Peyer's patch (tissue), 4 donors: Measurements from ENCODE around the gene LFNG. TPM values are rescaled to one million over a fixed set of nuclear protein-coding genes. Genes with fewer than 3 reads are reported as not detected.
A peak's percentile ranks its signal among the peaks of the same experiment; 100 is the strongest.
"Not testable (repeated sequence)": the region's sequence is repeated elsewhere in the genome, so short reads cannot be mapped to it uniquely, and the experiment has no call there.

Source experiments
- DNase-seq, 3 donors: peaks; one replicate each; pipeline ENCODE4 v3.0.0-alpha.2; 2017 to 2019
- H3K27ac ChIP-seq, 4 donors: fragments of 200-600 bp; sonication (generic); one replicate each; pipeline ENCODE4 v1.5.1; 2016 to 2019
- H3K27me3 ChIP-seq, 2 donors: fragments of 200-600 bp; sonication (generic); one replicate each; pipeline ENCODE4 v1.5.1; 2019
- H3K36me3 ChIP-seq, 3 donors: fragments of 200-600 bp; sonication (generic); one replicate each; pipeline ENCODE4 v1.5.1; 2016 to 2019
- H3K4me1 ChIP-seq, 4 donors: fragments of 200-600 bp; sonication (generic); one replicate each; pipeline ENCODE4 v1.5.1; 2016 to 2019
- H3K4me3 ChIP-seq, 4 donors: fragments of 200-600 bp; sonication (generic); 1 replicate in 3 of 4; 2 replicates in 1 of 4; pipeline ENCODE4 v1.5.1; 2016 to 2019; ENCODE audit warnings: mild to moderate bottlenecking in 1 of 4
- H3K9me3 ChIP-seq, 4 donors: fragments of 200-600 bp; sonication (generic); one replicate each; pipeline ENCODE4 v1.5.1; 2016 to 2019; ENCODE audit warnings: mild to moderate bottlenecking in 1 of 4
- POLR2A ChIP-seq, 2 donors: fragments of 450-650 bp; IDR thresholded peaks; one replicate each; pipeline ENCODE4 v1.5.1; 2017; ENCODE audit warnings: antibody characterized with exemption in 2 of 2, mild to moderate bottlenecking in 2 of 2, moderate library complexity in 2 of 2
- total RNA-seq, 4 donors: library from RNA; depleted of rRNA; stranded (reverse); fragments of >200 nt; gene quantifications; one replicate each; pipeline ENCODE4 v1.1.0, GENCODE V29; 2016
- TF ChIP-seq, protein P1 (sequence below), 6 experiments: fragments of 450-650 bp in 4 of 6; fragments of 200-600 bp in 2 of 6; sonication (generic) in 1 of 6; IDR thresholded peaks; one replicate each; pipeline ENCODE4 v1.5.1; 2017 to 2019; ENCODE audit warnings: antibody characterized with exemption in 6 of 6, mild to moderate bottlenecking in 3 of 6, moderate library complexity in 1 of 6

Gene LFNG
- total RNA-seq, 4 donors from 2014 or later, result 22.3 to 104 (median 41.7) TPM

DNA sequence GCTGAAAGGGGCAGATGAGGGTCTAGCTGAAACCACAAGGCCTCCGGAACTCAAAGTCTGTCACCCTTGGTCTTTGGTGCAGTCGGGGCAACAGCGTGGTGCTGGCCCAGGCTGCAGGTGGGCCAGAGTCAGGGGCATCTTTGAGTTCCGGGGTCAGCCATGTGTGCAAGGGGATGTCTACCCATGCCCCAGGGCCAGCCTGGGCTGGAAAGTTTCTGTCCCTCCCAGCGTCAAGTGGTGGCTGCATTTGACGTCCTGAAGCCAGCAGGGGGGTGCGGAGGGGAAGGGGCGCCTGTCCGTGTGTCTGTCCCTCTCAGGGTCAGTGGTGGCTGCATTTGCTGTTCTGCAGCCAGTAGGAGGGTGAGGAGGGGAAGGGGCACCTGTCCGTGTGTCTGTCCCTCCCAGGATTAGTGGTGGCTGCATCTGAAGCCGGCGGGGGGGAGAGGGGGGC lies 35.1 kb downstream of the LFNG start:
- peaks cover 4 to 34% (median 14%) of the 10 kb centered on the region in 4 donors for H3K4me1 ChIP-seq
- H3K36me3 ChIP-seq, result peaks cover 0 to 6% (median 0%) of the 10 kb centered on the region in 3 donors
- peak in 1 of 3 donors; percentile 49 for DNase-seq
- H3K4me3 ChIP-seq, result peak overlapping the region; percentile 84 to 99 (median 96)
- H3K27ac ChIP-seq, result peak overlapping the region; percentile 94 to 99 (median 97)
- TF ChIP-seq, protein P1, sequence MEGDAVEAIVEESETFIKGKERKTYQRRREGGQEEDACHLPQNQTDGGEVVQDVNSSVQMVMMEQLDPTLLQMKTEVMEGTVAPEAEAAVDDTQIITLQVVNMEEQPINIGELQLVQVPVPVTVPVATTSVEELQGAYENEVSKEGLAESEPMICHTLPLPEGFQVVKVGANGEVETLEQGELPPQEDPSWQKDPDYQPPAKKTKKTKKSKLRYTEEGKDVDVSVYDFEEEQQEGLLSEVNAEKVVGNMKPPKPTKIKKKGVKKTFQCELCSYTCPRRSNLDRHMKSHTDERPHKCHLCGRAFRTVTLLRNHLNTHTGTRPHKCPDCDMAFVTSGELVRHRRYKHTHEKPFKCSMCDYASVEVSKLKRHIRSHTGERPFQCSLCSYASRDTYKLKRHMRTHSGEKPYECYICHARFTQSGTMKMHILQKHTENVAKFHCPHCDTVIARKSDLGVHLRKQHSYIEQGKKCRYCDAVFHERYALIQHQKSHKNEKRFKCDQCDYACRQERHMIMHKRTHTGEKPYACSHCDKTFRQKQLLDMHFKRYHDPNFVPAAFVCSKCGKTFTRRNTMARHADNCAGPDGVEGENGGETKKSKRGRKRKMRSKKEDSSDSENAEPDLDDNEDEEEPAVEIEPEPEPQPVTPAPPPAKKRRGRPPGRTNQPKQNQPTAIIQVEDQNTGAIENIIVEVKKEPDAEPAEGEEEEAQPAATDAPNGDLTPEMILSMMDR (IDR thresholded peaks at IDR 0.05), result no peak
- TF ChIP-seq POLR2A (IDR thresholded peaks at IDR 0.05), result no peak
- no peaks in the 10 kb centered on the region for H3K27me3 ChIP-seq
- H3K9me3 ChIP-seq, result no peaks in the 10 kb centered on the region

DNA sequence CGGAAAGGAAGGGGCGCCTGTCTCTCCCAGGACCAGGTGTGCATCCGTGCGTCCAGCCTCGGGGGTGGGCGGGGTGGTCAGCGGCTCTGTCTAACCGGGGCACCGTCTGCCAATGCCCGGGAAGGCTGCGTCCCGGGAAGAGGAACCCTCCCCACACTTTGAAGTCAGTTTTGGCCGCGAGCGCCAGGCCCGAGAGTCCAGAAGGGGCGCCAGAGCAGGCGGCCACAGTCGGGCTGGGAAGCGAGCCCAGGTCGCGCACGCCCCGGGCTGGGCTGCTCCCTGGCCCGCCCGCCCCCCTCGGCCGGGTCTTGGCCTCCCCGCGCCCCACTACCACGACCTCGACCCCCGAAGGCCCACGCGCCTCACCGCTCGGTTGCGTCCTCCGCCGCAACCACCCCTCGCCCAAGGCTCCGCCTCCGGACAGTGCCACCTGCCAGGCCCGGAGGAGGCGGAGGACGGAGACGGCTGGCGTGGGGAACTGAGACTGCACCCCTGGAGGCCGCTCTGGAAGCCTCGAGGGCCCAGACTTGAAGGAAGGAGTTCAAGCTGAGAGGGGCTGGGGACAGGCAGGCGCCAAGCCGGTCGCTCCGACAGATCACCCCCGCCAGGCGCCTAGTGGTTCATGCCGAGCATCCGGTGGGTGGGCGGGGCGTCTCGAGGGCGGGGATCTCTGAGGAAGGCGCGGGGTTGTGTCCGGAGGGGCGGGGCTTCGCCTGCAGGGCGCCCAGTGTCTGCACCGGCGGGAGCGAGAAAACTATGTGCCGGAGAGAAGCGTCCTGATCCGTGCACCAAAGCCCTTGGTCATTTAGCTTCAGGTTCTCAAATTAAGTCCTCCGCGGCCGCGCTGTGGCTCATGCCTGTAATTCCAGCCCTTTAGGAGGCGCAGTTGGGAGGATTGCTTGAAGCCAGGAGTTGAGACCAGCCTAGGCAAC lies 35.8 kb downstream of the LFNG start, which contains the start of gene BRAT1:
Gene BRAT1, minus strand, starts transcription at position 404 of the 932 bp plus-strand sequence. CDS start 1,093 bp downstream, outside the sequence.
- peak; percentile 58 to 61 for TF ChIP-seq POLR2A (IDR thresholded peaks at IDR 0.05)
- TF ChIP-seq, protein P1 (IDR thresholded peaks at IDR 0.05), result peak in 4 of 6 experiments; percentile 24 to 45 (median 38)
- peak; percentile 99 for DNase-seq
- H3K9me3 ChIP-seq, result no peaks in the 10 kb centered on the region
- H3K4me1 ChIP-seq, result peaks cover 4 to 41% (median 14%) of the 10 kb centered on the region in 4 donors
- peaks cover 0 to 5% (median 0%) of the 10 kb centered on the region in 3 donors for H3K36me3 ChIP-seq
- H3K27ac ChIP-seq, result peak within 1 kb of the TSS; percentile 94 to 99 (median 97)
- peak within 1 kb of the TSS; percentile 84 to 99 (median 96) for H3K4me3 ChIP-seq
- H3K27me3 ChIP-seq, result no peaks in the 10 kb centered on the region

DNA sequence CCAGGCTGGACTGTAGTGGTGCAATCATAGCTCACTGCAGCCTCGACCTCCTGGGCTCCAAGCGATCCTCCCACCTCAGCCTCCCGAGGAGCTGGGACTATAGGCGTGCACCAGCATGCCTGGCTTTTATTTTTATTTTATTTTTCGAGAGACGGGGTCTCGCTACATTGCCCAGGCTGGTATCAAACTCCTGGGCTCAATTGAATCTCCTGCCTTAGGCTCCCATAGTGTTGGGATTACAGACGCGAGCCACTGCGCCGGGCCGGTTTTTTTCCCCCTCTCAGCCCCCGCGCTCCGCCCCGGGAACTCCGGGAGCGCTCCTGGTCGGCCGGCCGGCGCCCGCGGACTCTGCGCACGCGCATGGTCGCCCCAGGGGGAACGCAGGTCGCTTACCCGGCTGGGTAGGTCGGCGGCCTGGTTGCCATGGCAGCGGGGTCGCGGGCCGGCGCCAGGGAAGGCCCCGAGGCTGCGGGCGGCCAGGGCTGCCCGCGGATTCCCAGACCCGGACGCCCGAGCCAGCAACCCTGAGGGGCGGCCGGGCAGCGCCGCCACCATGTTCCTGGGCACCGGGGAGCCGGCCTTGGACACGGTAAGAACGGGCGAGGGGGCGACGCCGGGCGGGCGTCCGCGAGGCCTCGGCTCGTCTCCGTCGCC lies 39.2 kb downstream of the LFNG start, which contains the start of gene IQCE:
Gene IQCE, plus strand, starts transcription at position 351 of the 654 bp plus-strand sequence. Its CDS starts 203 bp downstream, at position 554.
- H3K4me3 ChIP-seq, result peak within 1 kb of the TSS; percentile 70 to 100 (median 85)
- H3K9me3 ChIP-seq, result no peaks in the 10 kb centered on the region
- DNase-seq, result peak; percentile 87 to 96 (median 95)
- H3K27ac ChIP-seq, result peak within 1 kb of the TSS; percentile 61 to 93 (median 78)
- peaks cover 1 to 39% (median 14%) of the 10 kb centered on the region in 4 donors for H3K4me1 ChIP-seq
- peak; percentile 8 to 18 for TF ChIP-seq POLR2A (IDR thresholded peaks at IDR 0.05)
- TF ChIP-seq, protein P1 (IDR thresholded peaks at IDR 0.05), result peak in 2 of 6 experiments; percentile 2 to 20
- no peaks in the 10 kb centered on the region for H3K36me3 ChIP-seq
- H3K27me3 ChIP-seq, result no peaks in the 10 kb centered on the region

DNA sequence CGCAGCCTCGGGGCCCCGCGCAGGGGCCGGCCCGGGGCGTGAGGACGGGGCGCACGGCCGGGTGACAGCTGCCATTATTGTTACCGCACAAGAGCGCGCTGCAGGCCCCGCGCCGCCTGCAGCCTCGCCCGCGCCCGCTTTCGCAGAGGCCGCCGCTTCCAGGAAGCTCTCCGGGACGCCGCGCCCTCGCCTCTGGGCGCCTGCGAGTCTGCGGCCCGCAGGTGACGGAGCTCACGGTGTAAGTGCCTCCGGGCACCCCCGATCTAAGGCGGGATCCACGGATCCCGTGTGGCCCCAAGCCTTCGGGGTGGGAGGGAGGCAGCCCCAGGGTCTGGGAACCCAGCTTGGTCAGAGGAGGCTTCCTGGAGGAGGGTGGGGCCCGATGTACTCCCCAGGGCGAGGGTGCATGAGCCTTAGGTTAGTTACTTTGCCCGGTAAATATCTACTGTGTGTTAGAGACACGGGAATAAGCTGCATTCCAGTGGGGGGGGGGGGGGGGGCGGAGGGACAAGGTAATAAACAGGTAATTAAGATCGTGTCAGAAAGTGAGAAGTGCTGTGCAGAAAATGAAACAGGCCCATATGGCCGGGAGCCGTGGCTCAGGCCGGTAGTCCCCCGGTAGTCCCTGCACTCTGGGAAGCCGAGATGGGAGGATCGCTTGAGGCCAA lies 39.8 kb downstream of the LFNG start:
- H3K27ac ChIP-seq, result peak overlapping the region; percentile 61 to 93 (median 78)
- no peaks in the 10 kb centered on the region for H3K9me3 ChIP-seq
- H3K4me1 ChIP-seq, result peaks cover 0 to 33% (median 8%) of the 10 kb centered on the region in 4 donors
- peak overlapping the region; percentile 70 to 100 (median 85) for H3K4me3 ChIP-seq
- H3K27me3 ChIP-seq, result no peaks in the 10 kb centered on the region
- DNase-seq, result peak in 2 of 3 donors; percentile 72 to 80
- H3K36me3 ChIP-seq, result no peaks in the 10 kb centered on the region
- TF ChIP-seq POLR2A (IDR thresholded peaks at IDR 0.05), result peak in 1 of 2 donors; percentile 50
- TF ChIP-seq, protein P1 (IDR thresholded peaks at IDR 0.05), result no peak

DNA sequence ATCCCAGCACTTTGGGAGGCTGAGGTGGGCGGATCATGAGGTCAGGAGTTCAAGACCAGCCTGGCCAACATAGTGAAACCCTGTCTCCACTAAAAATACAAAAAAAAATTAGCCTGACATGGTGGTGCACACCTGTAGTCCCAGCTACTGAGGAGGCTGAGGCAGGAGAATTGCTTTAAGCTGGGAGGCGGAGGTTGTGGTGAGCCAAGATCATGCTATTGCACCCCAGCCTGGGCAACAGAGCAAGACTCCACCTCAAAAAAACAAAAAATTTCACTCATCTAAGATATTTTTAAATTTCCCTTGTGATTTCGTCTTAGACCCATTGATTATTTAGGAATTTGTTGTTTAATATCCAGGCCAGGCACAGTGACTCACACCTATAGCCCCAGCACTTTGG lies 44.4 kb downstream of the LFNG start:
- H3K27ac ChIP-seq, H3K36me3 ChIP-seq, H3K4me3 ChIP-seq, DNase-seq, H3K27me3 ChIP-seq, H3K9me3 ChIP-seq: not testable (repeated sequence)
- H3K4me1 ChIP-seq, result peaks cover 0 to 24% (median 0%) of the 10 kb centered on the region in 4 donors
